D341Med (cell line): ENCODE data around the gene EGR1.
"Not testable (repeated sequence)": the region's sequence is repeated elsewhere in the genome, so short reads cannot be mapped to it uniquely, and the experiment has no call there.

ENCODE experiments used
- DNase-seq: peaks from one replicate; pipeline ENCODE4 v3.0.0; 2012; ENCODE audit warnings: low spot score

EGR1 gene

GRCh38 chr5:138469540-138470321, 4.5 kb downstream of the EGR1 start:
- no peak for DNase-seq

DNA sequence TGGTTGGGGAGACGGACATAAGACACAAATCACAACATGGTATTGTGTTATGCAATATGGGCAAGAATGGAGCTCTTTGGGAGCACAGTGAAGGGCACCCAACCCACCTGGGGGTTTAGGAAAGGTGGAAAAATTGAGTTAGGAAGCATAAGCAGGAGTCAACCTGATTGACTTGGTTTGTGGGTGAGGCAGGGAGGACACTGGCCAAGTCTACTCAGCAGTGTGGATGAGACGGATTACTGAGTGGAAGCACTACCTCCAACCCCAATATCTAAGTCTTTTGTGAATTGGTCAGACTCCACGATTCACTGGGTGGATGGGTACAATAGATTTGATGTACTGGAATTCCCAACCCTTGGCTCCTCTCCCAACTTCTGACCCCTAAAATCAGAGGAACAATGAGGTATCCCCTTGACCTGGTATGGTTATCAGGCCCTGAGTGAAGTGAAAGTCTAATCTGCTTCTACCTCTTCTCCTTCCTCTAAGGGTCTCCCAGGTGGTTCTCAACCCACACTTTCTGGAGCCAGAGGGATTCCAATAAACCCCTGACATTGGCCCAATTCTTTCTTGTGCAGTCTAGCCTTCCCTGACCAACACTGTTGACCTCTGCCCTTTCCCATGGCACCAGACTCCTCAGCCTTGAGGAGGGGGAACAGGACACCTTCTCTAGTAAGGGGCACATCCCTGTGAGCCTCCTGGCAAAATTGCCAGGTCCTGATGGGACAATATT, 5.2 kb downstream of the EGR1 start:
- no peak for DNase-seq

DNA sequence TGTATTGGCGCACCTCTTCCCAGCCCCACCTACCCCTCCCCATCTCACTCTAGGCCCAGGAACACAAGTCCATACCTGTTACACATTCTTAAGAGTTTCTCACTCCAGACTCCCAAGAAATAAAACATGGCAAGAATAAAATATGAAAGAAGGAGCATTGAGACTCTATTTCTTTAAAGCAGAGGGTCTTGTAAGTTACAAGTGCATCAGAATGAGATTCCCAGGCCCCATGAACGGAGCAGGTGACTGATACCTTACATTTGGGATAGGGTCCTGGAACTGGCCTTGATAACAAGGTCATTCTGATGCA, 5.7 kb downstream of the EGR1 start:
- no peak for DNase-seq

GRCh38 chr5:138472353-138472752, 7.1 kb downstream of the EGR1 start:
- DNase-seq = no peak

GRCh38 chr5:138473151-138473550, 7.9 kb downstream of the EGR1 start:
- DNase-seq = not testable (repeated sequence)

DNA sequence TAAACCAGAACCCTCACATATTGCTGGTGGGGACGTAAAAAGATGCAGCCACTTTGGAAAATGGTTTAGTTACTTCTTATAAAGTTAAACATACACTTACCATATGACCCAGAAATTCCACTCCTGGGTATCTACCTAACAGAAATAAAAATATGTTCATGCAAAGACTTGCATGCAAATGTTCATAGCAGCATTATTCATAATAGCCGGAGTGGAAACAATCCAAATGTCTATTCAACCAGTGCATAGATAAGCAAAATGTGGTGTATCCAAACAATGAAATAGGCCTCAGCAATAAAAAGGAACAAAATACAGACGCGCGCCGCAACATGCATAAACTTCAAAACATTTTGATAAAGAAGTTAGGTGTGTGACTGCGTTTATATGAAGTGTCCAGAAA, 11.6 kb downstream of the EGR1 start:
- no peak for DNase-seq

DNA sequence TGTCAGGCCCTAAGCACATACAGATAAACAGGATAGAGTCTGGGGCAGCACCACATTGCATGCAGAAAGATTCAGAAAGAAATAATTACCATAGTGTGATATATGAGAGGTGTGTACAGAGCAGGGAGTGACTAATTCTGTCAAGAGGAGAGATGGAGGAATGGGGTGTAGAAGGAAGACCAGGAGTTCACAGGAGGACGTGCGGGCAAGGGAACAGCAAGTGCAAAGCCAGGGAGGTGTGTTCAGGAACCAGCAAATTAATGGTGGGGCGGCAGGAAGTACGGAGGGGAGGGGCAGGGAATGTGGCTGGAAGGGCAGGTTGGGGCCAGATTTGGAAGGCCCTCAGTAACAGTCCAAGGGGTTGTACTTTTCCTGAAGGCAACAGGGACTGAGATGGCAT, 17.4 kb downstream of the EGR1 start:
- no peak for DNase-seq

- no peak for DNase-seq
Observed at GRCh38 chr5:138488481-138488945, 23.2 kb downstream of the EGR1 start.

DNA sequence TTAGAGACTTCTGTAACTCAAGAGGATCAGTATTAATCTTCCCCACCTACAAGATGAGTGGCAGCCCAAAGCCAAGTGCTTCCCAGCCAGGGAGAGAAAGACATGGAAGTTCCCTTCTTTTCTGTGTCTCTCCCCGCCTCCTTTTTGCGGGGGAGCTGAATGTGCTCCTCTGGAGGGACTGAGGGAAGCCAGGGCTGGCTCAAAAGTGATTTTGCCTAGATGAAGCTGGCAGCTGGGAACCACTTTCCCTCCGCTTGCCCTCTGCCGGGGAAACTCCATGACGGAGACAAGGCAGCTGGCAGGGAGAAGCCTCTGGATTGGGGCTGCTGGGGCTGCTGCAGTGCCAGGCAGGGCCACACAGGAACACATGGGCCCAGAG, 24.4 kb downstream of the EGR1 start:
- no peak for DNase-seq

DNA sequence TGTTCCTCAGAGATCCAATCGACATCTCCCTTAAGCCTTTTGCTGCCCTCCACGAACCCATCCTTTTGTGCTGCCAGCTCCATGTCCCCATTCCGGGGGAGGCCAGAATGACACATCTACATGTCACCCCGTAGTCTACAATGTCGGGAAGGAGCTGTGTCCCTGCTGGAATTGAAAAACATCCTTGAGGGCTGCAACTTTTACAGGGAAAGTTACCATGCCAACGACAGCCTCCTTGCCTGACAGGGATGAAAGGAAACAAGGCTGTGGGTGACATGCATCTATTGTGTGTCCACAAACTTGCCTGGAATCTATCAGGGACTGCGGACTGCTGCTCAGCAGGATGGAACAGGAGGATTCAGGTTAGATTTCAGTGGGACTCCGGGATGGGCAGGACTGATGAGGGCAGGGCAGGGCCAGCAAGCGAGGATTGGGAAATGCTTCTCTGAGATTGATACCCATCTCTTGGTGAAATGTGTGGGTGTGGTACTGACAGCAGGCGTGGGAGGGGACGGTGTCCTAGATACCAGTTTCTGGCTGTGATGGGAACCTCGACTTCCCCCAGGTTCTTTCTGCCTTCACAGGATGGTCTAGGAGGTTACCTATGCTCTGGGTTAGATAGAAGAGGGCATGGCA, 25.5 kb downstream of the EGR1 start:
- DNase-seq = no peak

- DNase-seq = no peak
Observed at GRCh38 chr5:138491284-138491648, 26.0 kb downstream of the EGR1 start.

DNA sequence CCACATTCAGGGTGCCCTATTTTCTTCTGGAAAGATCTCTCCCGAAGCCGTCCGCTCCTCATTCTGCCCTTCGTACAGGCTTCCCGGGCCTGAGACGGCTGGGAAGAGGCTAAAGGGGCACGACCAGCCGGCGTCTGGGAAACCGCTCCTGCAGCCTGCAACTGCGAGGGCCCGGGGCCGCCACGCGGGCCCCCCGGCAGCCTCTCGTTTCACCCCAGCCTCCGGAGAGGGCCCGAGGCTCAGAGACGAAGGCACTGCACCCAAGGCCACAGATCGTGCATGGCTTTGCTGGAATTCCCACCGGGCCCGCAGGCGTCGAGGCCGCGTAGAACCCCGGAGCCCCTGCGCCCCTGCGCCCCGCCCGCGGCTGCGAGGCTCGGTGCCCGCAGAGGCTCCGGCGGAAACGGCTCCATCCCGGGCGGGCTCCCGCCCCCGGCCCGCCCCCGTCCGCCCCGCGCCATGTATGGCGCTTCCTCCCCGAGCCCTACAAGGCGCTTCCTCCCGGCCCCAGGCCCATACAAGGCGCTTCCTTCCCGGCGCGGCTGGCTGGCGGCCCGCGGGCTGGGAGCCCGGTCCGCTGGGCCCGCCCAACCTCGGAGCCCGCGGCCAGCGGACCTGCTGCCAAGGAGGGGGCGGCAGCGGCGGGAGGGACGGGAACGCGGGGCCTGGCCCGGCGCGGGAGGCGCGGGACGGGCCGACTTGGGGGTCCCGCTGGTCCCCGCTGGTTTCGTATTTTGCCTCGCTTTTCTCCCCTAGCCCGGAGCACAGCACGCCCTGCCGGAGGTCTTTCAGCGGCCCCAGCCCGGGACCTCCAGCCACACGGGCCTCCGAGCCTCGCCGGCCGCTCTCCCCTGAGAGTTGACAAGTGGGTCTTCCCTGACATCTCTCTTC, 26.6 kb downstream of the EGR1 start:
- peak; percentile 93 for DNase-seq

DNA sequence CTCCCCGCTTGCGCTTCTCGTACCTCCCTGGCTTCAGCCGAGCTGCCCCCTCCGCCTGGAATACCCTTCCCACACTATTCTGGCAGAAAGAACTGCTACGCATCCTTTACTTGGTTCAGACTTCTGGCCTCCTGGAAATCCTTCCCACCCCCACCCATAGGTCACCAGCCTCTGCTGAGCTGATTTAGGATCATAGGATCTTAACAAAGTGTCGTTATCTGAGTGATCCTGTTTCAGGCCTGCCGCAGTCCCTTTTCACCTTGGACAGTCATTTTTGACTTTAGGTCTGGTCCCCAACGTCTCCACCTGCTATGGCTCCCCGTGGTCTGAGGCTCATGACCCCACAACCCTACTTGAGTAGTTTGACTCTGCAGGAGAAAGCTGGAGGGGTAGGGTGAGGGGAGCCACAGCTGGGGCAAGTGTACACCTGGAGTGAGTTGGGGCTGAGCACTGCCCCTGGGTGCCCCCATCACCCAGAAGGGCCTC, 27.3 kb downstream of the EGR1 start:
- DNase-seq = no peak

GRCh38 chr5:138495351-138495750, 30.1 kb downstream of the EGR1 start:
- no peak for DNase-seq

DNA sequence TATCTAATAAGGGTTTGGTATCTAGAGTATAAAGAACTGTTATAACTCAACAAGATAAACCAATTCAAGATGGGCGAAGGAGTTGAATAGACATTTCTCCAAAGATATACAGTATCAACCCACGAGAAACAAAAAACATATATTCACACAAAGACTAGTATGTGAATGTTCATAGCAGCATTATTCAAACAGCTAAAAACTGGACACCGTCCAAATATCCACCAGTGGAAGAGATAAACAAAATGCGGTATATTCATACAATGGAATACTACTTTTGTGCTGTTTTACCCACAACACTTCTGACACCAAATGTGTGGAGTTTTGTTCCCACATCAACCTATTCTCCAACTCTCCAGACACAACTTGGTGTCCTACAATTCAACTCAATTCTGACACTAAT, 33.1 kb downstream of the EGR1 start:
- no peak for DNase-seq

- no peak for DNase-seq
Observed at GRCh38 chr5:138502121-138502520, 36.8 kb downstream of the EGR1 start.

- no peak for DNase-seq
Observed at GRCh38 chr5:138502521-138502920, 37.2 kb downstream of the EGR1 start.

DNA sequence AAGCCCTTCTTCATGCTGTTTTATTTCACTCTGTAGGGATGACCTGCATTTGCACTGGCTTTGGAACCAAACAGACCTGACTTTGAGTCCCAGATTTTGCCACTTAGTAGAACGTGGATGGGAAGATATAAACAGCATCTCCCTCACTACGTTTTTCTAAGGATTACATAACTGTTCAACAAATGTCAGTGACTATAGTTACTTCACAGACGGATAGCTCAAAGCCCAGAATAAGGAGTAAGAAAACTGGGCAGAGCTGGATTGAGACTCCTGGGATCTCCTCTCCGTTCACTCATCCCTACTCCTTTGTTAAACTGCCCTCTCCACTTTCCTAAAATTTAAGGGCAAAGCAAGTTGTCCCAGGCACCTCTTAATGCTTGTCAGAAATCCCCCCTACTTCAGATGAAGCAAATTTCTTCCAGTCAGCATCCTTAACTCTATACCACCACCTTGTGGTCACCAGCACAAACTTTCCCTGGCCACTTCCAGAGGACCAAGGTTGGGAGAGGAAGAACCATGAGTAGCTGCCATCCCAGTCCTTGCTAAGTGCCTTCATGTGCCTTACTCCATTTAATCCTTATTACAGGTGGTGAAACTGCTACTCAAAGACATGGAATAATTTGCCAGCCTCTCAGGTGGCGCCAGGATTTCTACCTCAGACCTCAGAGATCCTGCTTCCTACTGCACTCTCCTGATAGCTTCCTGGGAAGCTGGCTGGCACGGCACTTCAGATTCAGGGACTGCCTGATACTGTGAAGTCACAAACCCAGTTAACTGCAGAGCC, 38.4 kb downstream of the EGR1 start:
- DNase-seq = peak; percentile 68

DNA sequence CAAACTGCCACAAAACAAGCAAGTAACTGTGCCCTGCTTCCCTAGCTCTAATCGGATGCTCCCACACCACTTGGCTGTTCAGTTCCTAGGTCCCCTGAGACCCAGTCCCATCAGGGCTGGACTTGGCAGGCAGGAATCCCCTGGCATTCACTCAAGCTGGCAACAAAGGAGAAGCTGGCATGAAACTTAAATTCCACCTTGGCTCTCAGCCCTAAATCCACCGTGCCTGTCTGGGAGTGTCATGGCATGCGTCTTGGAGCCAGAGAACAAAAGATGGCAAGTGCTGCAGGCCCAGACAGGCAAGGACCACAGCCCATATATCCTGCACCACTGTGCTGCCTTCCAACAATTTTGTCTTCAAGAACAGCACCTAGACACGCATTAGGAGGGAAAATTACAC, 39.5 kb downstream of the EGR1 start:
- DNase-seq = peak; percentile 82

DNA sequence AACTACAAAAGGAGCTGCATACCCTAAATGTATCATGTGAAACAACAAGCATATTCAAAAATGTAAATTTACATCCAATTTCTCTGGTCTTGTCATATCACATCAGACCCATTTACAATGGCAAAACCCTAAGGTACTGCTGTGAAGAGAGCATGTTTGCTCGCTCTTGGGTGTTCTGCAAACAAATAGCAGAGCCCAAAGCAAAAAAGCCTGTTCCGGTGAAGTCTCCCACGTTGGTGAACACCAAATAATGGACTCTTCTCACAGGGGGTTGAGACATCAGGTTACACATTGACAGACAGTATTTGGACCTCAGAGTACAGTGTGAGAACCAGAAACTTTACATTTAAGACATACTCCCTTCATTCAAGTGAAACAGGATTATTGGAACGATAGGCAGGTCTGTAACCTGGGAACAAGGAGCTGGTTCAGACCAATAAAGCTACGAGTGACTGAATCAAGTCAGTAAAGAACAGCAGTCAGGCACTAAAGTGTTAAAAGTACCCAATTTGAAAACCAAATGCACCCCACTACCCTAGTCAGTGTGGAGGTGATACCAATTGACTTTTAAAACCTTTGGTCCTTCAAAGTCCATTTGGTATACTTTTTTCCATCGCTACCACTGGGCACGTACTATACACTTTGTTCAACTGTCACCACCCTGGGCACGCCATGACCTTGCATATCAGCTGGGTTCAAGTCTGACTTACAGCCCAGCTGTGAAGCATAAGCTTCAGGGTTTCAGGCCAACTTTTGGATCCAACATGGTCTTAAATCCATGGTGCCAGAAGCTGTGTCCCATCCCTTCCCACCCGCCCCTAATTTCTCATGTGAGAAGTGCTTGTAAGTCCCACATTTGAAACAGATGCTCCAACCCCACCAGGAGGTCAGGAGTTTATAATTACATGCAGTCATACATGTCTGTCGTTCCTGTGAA, 41.4 kb downstream of the EGR1 start:
- no peak for DNase-seq
